GM18505 (cell line): ENCODE measurements around the gene MRPL51.
"Not testable (repeated sequence)": the region's sequence is repeated elsewhere in the genome, so short reads cannot be mapped to it uniquely, and the experiment has no call there.

Experiments
- ATAC-seq: cut with Tn5 transposase; IDR thresholded peaks from one replicate; pipeline ENCODE4 v1.9.1; 2021; ENCODE audit not compliant: unreplicated experiment
- POLR2A ChIP-seq: IDR thresholded peaks from 4 replicates; pipeline ENCODE4 v1.6.1; 2011; ENCODE audit warnings: borderline replicate concordance; ENCODE audit not compliant: insufficient read depth, insufficient read length; ENCODE audit errors: extremely low read depth

The MRPL51 gene

DNA sequence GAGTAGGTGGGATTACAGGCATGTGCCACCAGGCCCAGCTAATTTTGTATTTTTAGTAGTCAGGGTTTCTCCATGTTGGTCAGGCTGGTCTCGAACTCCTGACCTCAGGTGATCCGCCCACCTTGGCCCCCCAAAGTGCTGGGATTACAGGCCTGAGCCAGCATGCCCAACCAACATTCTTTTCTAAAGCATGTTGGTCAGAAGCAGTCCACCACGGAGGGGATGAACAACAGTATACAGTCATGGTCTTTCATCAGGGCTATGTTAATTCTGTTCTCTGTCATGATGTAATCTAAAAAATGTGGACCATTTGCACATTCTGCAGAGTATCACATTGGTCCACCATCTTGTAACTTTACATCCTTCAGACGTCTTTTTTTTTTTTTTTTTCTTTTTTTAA lies 3.6 kb downstream of the MRPL51 start:
- no peak for TF ChIP-seq POLR2A
- ATAC-seq: no peak

GRCh38 chr12:6488240-6488639 lies 4.8 kb downstream of the MRPL51 start:
- TF ChIP-seq POLR2A: no peak
- no peak for ATAC-seq

GRCh38 chr12:6478416-6478815 lies 14.6 kb downstream of the MRPL51 start:
- TF ChIP-seq POLR2A: no peak
- no peak for ATAC-seq

DNA sequence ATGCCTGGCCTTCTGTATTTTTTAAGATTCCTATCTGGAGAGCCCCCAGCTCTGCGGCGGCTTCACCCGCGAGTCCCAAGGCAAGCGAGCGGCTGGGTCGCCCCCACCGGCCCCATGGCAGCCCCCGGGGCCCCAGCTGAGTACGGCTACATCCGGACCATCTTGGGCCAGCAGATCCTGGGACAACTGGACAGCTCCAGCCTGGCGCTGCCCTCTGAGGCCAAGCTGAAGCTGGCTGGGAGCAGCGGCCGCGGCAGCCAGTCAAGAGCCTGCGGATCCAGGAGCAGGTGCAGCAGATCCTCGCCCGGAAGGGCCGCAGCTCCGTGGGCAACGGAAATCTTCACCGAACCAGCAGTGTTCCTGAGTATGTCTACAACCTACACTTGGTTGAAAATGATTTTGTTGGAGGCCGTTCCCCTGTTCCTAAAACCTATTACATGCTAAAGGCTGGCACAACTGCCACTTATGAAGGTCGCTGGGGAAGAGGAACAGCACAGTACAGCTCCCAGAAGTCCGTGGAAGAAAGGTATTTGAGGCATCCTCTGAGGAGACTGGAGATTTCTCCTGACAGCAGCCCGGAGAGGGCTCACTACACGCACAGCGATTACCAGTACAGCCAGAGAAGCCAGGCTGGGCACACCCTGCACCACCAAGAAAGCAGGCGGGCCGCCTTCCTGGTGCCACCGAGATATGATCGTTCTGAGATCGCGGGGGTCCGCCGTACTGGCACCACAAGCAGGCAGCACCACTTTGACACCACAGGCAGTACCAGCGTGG lies 15.3 kb downstream of the MRPL51 start:
- not testable (repeated sequence) for ATAC-seq

DNA sequence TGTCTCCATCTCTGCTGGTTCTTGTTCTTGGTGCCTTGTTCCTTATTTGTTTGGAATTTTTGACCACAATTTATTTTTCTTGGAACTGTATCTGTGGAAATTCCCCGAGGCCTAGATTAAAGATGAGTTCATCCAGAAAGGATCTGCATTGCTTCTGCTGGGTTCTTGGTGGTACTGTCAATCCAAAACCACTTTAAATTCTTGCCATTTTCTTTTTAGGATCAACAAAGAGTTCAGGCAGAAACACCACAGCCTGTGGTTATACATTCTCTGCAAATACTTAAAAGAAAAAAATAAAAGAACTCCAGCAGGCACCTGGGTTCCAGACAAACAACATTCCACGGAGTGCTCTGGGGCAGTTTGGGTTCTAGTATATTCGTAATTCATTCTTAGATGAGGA lies 16.6 kb downstream of the MRPL51 start:
- TF ChIP-seq POLR2A: no peak
- no peak for ATAC-seq

- not testable (repeated sequence) for ATAC-seq
Measured at GRCh38 chr12:6475233-6475975, 17.7 kb downstream of the MRPL51 start.

- no peak for ATAC-seq
- no peak for TF ChIP-seq POLR2A
Measured at GRCh38 chr12:6472491-6472890, 20.6 kb downstream of the MRPL51 start.

GRCh38 chr12:6471989-6472360 lies 21.1 kb downstream of the MRPL51 start:
- TF ChIP-seq POLR2A: no peak
- no peak for ATAC-seq

- ATAC-seq: peak; percentile 81
- TF ChIP-seq POLR2A: peak; percentile 100
Measured at GRCh38 chr12:6470375-6471163, 22.5 kb downstream of the MRPL51 start, which contains the start of gene VAMP1. Gene VAMP1, minus strand, starts transcription at chr12:6470677. Its CDS starts 146 bp downstream, at chr12:6470531.

- TF ChIP-seq POLR2A: no peak
- no peak for ATAC-seq
Measured at GRCh38 chr12:6469609-6470374, 23.3 kb downstream of the MRPL51 start.

- TF ChIP-seq POLR2A: no peak
- ATAC-seq: no peak
Measured at GRCh38 chr12:6469092-6469491, 24.0 kb downstream of the MRPL51 start.

DNA sequence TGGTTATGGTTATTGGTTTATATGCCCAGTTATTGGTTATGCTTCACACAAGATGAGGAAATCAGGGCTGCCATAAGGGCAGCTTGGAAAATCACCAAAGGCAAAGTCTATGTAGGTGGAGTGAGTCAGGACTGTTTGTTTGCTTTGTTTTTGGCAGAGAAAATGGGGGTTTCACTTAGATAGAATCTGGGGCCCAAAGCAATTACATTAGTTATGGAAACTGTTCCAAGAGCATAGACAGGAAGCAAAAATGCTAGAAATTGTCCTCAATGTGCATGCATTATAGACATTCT lies 24.8 kb downstream of the MRPL51 start:
- TF ChIP-seq POLR2A: no peak
- no peak for ATAC-seq

DNA sequence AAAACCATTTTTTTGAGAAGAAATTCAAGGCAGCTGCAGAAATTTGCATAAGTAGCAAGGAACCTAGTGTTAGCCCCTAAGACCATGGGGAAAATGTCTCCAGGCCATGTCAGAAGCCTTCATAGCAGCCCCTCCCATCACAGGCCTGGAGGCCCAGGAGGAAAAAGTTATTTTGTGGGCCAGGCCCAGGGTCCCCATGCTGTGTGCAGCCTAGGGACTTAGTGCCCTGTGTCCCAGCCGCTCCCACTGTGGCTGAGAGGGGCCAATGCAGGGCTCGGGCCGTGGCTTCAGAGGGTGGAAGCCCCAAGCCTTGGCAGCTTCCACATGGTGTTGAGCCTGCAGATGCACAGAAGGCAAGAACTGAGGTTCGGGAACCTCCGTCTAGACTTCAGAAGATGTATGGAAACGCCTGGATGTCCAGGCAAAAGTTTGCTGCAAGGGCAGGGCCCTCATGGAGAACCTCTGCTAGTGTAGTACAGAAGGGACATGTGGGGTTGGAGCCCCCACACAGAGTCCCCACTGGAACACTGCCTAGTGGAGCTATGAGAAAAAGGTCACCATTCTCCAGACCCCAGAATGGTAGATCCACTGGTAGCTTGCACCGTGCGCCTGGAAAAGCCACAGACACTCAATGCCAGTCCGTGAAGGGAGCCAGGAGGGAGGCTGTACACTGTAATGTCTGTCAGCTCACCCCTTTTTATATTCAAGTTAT lies 25.3 kb downstream of the MRPL51 start:
- ATAC-seq: not testable (repeated sequence)

- ATAC-seq: not testable (repeated sequence)
Measured at GRCh38 chr12:6466751-6467150, 26.3 kb downstream of the MRPL51 start.
